ENCODE measurements around the gene ASTN2.

DNA sequence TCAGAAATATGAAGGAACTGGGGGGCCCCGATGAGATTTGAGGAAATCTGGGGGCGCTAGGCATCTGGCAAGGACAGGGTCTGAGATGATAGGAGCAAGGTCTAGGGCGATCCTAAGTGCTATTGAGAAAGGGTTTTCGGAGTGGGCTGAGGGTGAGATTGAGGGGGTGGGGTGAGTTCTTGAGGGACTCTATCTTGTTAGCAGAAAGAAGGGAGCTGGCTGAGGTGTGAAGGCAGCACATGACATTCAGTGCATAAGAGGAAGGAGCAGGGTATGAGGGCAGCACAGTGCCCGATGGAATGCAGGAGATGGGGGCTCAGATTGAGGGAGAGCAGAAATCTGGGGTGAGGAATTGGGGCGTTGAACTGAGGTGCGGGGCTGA is 727.1 kb downstream of the ASTN2 start:
- TF ChIP-seq POLR2AphosphoS5 (IDR thresholded peaks at IDR 0.05; ENCODE audit: low read depth, low read length) (no peak), POLR2A (IDR thresholded peaks at IDR 0.05; ENCODE audit: borderline replicate concordance, extremely low read depth, insufficient read depth, insufficient read length) (no peak), JUND (IDR thresholded peaks at IDR 0.05) (no peak), RAD21 (IDR thresholded peaks at IDR 0.05; ENCODE audit: low read depth) (no peak), EZH2 (IDR thresholded peaks at IDR 0.05) (no peak), TCF7L2 (IDR thresholded peaks at IDR 0.05; ENCODE audit: borderline replicate concordance, extremely low read depth, insufficient read depth, insufficient read length) (no peak), CEBPB (IDR thresholded peaks at IDR 0.05; ENCODE audit: low read depth) (no peak), ZNF274 (IDR thresholded peaks at IDR 0.05; ENCODE audit: low read depth, low read length) (no peak), EZH2phosphoT487 (IDR thresholded peaks at IDR 0.05; ENCODE audit: borderline replicate concordance) (no peak), YY1 (IDR thresholded peaks at IDR 0.05; ENCODE audit: extremely low read depth, insufficient replicate concordance, low read depth, low read length) (no peak)
- TF ChIP-seq, protein P1, sequence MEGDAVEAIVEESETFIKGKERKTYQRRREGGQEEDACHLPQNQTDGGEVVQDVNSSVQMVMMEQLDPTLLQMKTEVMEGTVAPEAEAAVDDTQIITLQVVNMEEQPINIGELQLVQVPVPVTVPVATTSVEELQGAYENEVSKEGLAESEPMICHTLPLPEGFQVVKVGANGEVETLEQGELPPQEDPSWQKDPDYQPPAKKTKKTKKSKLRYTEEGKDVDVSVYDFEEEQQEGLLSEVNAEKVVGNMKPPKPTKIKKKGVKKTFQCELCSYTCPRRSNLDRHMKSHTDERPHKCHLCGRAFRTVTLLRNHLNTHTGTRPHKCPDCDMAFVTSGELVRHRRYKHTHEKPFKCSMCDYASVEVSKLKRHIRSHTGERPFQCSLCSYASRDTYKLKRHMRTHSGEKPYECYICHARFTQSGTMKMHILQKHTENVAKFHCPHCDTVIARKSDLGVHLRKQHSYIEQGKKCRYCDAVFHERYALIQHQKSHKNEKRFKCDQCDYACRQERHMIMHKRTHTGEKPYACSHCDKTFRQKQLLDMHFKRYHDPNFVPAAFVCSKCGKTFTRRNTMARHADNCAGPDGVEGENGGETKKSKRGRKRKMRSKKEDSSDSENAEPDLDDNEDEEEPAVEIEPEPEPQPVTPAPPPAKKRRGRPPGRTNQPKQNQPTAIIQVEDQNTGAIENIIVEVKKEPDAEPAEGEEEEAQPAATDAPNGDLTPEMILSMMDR (IDR thresholded peaks at IDR 0.05 in 2 of 3, conservative IDR thresholded peaks at IDR 0.05 in 1 of 3; ENCODE audit: borderline replicate concordance in 1 of 3, insufficient read depth in 1 of 3, low read depth in 2 of 3, low read length in 2 of 3), result no peak
- TF ChIP-seq, protein P2, sequence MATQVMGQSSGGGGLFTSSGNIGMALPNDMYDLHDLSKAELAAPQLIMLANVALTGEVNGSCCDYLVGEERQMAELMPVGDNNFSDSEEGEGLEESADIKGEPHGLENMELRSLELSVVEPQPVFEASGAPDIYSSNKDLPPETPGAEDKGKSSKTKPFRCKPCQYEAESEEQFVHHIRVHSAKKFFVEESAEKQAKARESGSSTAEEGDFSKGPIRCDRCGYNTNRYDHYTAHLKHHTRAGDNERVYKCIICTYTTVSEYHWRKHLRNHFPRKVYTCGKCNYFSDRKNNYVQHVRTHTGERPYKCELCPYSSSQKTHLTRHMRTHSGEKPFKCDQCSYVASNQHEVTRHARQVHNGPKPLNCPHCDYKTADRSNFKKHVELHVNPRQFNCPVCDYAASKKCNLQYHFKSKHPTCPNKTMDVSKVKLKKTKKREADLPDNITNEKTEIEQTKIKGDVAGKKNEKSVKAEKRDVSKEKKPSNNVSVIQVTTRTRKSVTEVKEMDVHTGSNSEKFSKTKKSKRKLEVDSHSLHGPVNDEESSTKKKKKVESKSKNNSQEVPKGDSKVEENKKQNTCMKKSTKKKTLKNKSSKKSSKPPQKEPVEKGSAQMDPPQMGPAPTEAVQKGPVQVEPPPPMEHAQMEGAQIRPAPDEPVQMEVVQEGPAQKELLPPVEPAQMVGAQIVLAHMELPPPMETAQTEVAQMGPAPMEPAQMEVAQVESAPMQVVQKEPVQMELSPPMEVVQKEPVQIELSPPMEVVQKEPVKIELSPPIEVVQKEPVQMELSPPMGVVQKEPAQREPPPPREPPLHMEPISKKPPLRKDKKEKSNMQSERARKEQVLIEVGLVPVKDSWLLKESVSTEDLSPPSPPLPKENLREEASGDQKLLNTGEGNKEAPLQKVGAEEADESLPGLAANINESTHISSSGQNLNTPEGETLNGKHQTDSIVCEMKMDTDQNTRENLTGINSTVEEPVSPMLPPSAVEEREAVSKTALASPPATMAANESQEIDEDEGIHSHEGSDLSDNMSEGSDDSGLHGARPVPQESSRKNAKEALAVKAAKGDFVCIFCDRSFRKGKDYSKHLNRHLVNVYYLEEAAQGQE (IDR thresholded peaks at IDR 0.05; ENCODE audit: low read depth), result no peak
